HepG2 (cell line): ENCODE results near the gene FITM1. TPM values are rescaled to one million over a fixed set of nuclear protein-coding genes. Genes with fewer than 3 reads are reported as not detected.

Experiments
- ARNTL ChIP-seq: sonication (generic); formaldehyde crosslinking; IDR thresholded peaks from 2 replicates; pipeline ENCODE4 v1.4.0; 2020; ENCODE audit warnings: mild to moderate bottlenecking, missing genetic modification reagents
- ASH2L ChIP-seq: fragments of 300-600, 200-600 bp; sonication (generic); IDR thresholded peaks from 2 replicates; pipeline ENCODE4 v1.7.0; 2017; ENCODE audit warnings: low read depth, mild to moderate bottlenecking, moderate library complexity, mixed read lengths, low read length; ENCODE audit not compliant: insufficient read length
- ATAD3A ChIP-seq: sonication (generic); formaldehyde crosslinking; IDR thresholded peaks from 2 replicates; pipeline ENCODE4 v1.4.0; 2020; ENCODE audit warnings: missing genetic modification reagents
- CEBPG ChIP-seq: IDR thresholded peaks from 2 replicates; pipeline ENCODE4 v1.6.1; 2016
- DMAP1 ChIP-seq: IDR thresholded peaks from 2 replicates; pipeline ENCODE4 v1.6.1; 2016
- HDAC6 ChIP-seq: fragments of 200-600 bp; sonication (generic); IDR thresholded peaks from 2 replicates; pipeline ENCODE4 v1.7.0; 2017; ENCODE audit warnings: mild to moderate bottlenecking, antibody characterized with exemption, low read length, low read depth
- HOXA9 ChIP-seq: sonication (generic); formaldehyde crosslinking; IDR thresholded peaks from 2 replicates; pipeline ENCODE4 v1.8.1; 2022; ENCODE audit warnings: missing genetic modification reagents, mild to moderate bottlenecking, moderate library complexity, borderline replicate concordance
- MED13 ChIP-seq: sonication (generic); formaldehyde crosslinking; IDR thresholded peaks from 2 replicates; pipeline ENCODE4 v1.5.0; 2020; ENCODE audit warnings: missing genetic modification reagents
- NFATC3 ChIP-seq: sonication (generic); formaldehyde crosslinking; IDR thresholded peaks from 2 replicates; pipeline ENCODE4 v1.5.1; 2020; ENCODE audit warnings: mild to moderate bottlenecking, missing genetic modification reagents
- NKX3-1 ChIP-seq: sonication (generic); formaldehyde crosslinking; IDR thresholded peaks from 2 replicates; pipeline ENCODE4 v1.5.0; 2020; ENCODE audit warnings: missing genetic modification reagents
- NR1H2 ChIP-seq: sonication (generic); formaldehyde crosslinking; IDR thresholded peaks from 2 replicates; pipeline ENCODE4 v1.8.1; 2022; ENCODE audit warnings: low read depth, missing genetic modification reagents, borderline replicate concordance
- POLR2A ChIP-seq, 2 experiments: IDR thresholded peaks; 2 replicates each; pipeline ENCODE4 v1.6.1; 2011; ENCODE audit warnings: low read depth in 2 of 2, low read length in 2 of 2, mild to moderate bottlenecking in 1 of 2, moderate library complexity in 1 of 2; ENCODE audit not compliant: insufficient read depth in 1 of 2
- RAD51 ChIP-seq: fragments of 450-650 bp; IDR thresholded peaks from 2 replicates; pipeline ENCODE4 v1.6.1; 2016; ENCODE audit warnings: borderline replicate concordance
- RARA ChIP-seq: IDR thresholded peaks from 2 replicates; pipeline ENCODE4 v1.6.1; 2016; ENCODE audit warnings: missing genetic modification reagents, missing compliant biosample characterization
- XRCC5 ChIP-seq: fragments of 200-400 bp; formaldehyde crosslinking; optimal IDR thresholded peaks from 2 replicates; pipeline ENCODE3; 2017; ENCODE audit warnings: mild to moderate bottlenecking, low read length
- ZC3H4 ChIP-seq: sonication (generic); formaldehyde crosslinking; IDR thresholded peaks from 2 replicates; pipeline ENCODE4 v1.4.0; 2020; ENCODE audit warnings: missing genetic modification reagents, borderline replicate concordance
- ZNF510 ChIP-seq: sonication (generic); formaldehyde crosslinking; IDR thresholded peaks from 2 replicates; pipeline ENCODE4 v1.4.0; 2020; ENCODE audit warnings: low read depth, mild to moderate bottlenecking, missing genetic modification reagents
- ZNF614 ChIP-seq: IDR thresholded peaks from 2 replicates; pipeline ENCODE4 v1.6.1; 2018; ENCODE audit warnings: missing biosample characterization, missing genetic modification reagents, inconsistent platforms, borderline replicate concordance
- polyA plus RNA-seq, 8 experiments: library from polyadenylated mRNA; depleted of rRNA in 3 of 8; stranded (reverse) in 7 of 8; unstranded in 1 of 8; fragments of >200 nt; fragmentation: Illumina TruSeq in 4 of 8; extraction: Trizol in 4 of 8; gene quantifications; 2 replicates each; pipeline versions ENCODE4 v1.2.1 to v1.2.3, GENCODE V29; 2011 to 2016; ENCODE audit warnings: low read depth in 4 of 8, missing spikeins in 1 of 8, mixed read lengths in 1 of 8; ENCODE audit not compliant: insufficient read depth in 1 of 8
- total RNA-seq, 5 experiments: library from RNA; depleted of rRNA; stranded (reverse); fragments of >200 nt; fragmentation: Illumina TruSeq; extraction: Trizol; gene quantifications; 2 replicates each; pipeline ENCODE4 v1.2.3, GENCODE V29; 2016; ENCODE audit warnings: low read depth in 1 of 5
- TF ChIP-seq, protein P1 (sequence below): sonication (generic); formaldehyde crosslinking; IDR thresholded peaks from 2 replicates; pipeline ENCODE4 v1.5.0; 2020; ENCODE audit warnings: mild to moderate bottlenecking, missing genetic modification reagents
- TF ChIP-seq, protein P2 (sequence below): sonication (generic); formaldehyde crosslinking; IDR thresholded peaks from 2 replicates; pipeline ENCODE4; 2020; ENCODE audit warnings: missing genetic modification reagents, mild to moderate bottlenecking, borderline replicate concordance
- TF ChIP-seq, protein P3 (sequence below): sonication (generic); formaldehyde crosslinking; IDR thresholded peaks from 2 replicates; pipeline ENCODE4 v1.8.1; 2023; ENCODE audit warnings: mild to moderate bottlenecking, moderate library complexity, missing genetic modification reagents
- TF ChIP-seq, protein P4 (sequence below): sonication (generic); formaldehyde crosslinking; IDR thresholded peaks from 2 replicates; pipeline ENCODE4 v1.4.0; 2020; ENCODE audit warnings: mild to moderate bottlenecking, missing genetic modification reagents
- TF ChIP-seq, protein P5 (sequence below): sonication (generic); formaldehyde crosslinking; IDR thresholded peaks from 2 replicates; pipeline ENCODE4 v1.4.0; 2020; ENCODE audit warnings: mild to moderate bottlenecking, low read depth, missing genetic modification reagents

FITM1 gene
- total and polyA plus RNA-seq, 2 of the 13 experiments (the other 11 are each of a cell fraction or from before 2014, with no cell fraction given): 2.7 to 5.8 TPM

DNA sequence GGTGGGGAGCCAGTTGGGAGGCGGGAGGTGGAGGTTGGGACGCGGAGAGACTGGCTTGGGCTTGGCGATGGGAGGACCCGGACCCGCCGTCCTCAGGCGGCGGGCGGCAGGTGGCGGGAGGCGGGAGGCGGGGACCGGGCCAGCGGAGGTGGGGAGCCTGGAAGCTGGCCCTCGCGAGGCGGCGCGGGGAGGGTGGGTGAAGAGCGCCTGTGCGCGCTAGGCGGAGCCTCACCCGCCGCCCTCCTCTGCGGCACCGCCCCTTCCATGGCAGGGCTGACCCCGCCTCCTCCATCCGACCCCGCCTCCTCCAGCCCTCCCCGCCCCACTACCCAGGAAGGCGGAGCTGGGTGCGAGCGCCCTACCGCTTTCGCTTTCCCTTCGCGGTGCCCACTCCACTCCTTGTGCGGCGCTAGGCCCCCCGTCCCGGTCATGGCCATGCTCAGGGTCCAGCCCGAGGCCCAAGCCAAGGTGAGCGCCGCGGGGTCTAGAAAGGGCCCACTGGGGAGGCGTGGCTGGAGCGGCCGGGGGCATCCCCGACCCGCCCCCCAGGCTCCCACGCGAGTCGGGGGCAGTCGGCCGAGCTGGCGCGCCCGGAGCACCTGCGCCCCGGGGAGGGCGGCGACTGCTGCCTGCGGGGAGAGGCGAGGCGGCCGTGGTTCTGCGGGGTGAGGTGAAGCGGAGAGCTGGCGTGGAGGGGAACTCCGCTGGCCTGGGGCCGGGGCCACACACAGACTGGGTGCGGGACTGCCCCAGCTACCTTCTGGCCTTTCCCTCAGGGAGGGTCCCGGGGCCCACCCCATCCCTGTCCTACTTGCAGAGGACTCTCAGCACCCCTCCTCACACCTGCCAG, 5.6 kb downstream of the FITM1 start, which contains the start of gene PSME1 (continued):
- TF ChIP-seq ASH2L: peak; percentile 98
- no peak; the same call in 1 of the 2 replicates for TF ChIP-seq ZC3H4
- TF ChIP-seq XRCC5: peak; percentile 53
- TF ChIP-seq HDAC6: no peak
- TF ChIP-seq, protein P1, sequence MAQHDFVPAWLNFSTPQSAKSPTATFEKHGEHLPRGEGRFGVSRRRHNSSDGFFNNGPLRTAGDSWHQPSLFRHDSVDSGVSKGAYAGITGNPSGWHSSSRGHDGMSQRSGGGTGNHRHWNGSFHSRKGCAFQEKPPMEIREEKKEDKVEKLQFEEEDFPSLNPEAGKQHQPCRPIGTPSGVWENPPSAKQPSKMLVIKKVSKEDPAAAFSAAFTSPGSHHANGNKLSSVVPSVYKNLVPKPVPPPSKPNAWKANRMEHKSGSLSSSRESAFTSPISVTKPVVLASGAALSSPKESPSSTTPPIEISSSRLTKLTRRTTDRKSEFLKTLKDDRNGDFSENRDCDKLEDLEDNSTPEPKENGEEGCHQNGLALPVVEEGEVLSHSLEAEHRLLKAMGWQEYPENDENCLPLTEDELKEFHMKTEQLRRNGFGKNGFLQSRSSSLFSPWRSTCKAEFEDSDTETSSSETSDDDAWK (CRISPR knock-in tag): no peak
- TF ChIP-seq RAD51: no peak
- peak; percentile 53 for TF ChIP-seq RARA (CRISPR knock-in tag)
- TF ChIP-seq, protein P2, sequence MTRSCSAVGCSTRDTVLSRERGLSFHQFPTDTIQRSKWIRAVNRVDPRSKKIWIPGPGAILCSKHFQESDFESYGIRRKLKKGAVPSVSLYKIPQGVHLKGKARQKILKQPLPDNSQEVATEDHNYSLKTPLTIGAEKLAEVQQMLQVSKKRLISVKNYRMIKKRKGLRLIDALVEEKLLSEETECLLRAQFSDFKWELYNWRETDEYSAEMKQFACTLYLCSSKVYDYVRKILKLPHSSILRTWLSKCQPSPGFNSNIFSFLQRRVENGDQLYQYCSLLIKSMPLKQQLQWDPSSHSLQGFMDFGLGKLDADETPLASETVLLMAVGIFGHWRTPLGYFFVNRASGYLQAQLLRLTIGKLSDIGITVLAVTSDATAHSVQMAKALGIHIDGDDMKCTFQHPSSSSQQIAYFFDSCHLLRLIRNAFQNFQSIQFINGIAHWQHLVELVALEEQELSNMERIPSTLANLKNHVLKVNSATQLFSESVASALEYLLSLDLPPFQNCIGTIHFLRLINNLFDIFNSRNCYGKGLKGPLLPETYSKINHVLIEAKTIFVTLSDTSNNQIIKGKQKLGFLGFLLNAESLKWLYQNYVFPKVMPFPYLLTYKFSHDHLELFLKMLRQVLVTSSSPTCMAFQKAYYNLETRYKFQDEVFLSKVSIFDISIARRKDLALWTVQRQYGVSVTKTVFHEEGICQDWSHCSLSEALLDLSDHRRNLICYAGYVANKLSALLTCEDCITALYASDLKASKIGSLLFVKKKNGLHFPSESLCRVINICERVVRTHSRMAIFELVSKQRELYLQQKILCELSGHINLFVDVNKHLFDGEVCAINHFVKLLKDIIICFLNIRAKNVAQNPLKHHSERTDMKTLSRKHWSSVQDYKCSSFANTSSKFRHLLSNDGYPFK (CRISPR knock-in tag): peak; percentile 77
- 0 out of 2 replicates have a peak, but pooled peaks have one; percentile 62 for TF ChIP-seq ATAD3A (CRISPR knock-in tag)
- no peak for TF ChIP-seq ARNTL (CRISPR knock-in tag)
- no peak for TF ChIP-seq NFATC3 (CRISPR knock-in tag)
- TF ChIP-seq ZNF614: peak; percentile 85; the same call in 1 of the 2 replicates
- TF ChIP-seq, protein P3, sequence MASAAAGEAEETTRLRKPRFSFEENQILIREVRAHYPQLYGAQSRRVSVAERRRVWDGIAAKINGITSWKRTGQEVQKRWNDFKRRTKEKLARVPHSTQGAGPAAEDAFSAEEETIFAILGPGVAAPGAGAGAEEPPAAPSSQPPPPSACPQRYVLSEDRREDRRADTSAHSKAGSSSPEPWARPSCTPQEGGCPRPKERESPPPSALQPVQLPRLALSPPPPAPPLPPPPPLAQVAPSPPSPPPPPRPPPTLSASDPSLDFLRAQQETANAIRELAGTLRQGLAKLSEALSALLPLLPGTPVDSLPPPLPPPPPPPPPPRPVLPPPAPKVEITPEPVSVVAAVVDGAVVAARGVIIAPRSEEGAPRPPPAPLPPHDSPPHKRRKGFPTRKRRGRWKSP: no peak
- 0 out of 2 replicates have a peak, but pooled peaks have one; percentile 65 for TF ChIP-seq NKX3-1
- peak; percentile 82 for TF ChIP-seq MED13
- TF ChIP-seq NR1H2: no peak; the same call in 1 of the 2 replicates
- no peak for TF ChIP-seq HOXA9
- TF ChIP-seq, protein P4, sequence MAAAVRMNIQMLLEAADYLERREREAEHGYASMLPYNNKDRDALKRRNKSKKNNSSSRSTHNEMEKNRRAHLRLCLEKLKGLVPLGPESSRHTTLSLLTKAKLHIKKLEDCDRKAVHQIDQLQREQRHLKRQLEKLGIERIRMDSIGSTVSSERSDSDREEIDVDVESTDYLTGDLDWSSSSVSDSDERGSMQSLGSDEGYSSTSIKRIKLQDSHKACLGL (CRISPR knock-in tag): peak; percentile 81
- TF ChIP-seq, protein P5, sequence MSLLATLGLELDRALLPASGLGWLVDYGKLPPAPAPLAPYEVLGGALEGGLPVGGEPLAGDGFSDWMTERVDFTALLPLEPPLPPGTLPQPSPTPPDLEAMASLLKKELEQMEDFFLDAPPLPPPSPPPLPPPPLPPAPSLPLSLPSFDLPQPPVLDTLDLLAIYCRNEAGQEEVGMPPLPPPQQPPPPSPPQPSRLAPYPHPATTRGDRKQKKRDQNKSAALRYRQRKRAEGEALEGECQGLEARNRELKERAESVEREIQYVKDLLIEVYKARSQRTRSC (CRISPR knock-in tag): peak; percentile 65; the same call in 1 of the 2 replicates
- TF ChIP-seq ZNF510 (CRISPR knock-in tag): peak; percentile 4; the same call in 1 of the 2 replicates
- peak; percentile 76; the same call in 1 of the 2 replicates for TF ChIP-seq DMAP1 (CRISPR knock-in tag)
- TF ChIP-seq CEBPG (CRISPR knock-in tag): peak; percentile 16; the same call in 1 of the 2 replicates
- TF ChIP-seq POLR2A (IDR thresholded peaks at IDR 0.05; ENCODE audit: insufficient read depth in 1 of 2, low read depth in 2 of 2, low read length in 2 of 2): peak in 1 of 2 experiments; percentile 31; a peak in 1 of 4 replicates
